K562 (cell line): ENCODE data around the gene CLSTN2. TPM values are rescaled to one million over a fixed set of nuclear protein-coding genes. Genes with fewer than 3 reads are reported as not detected.

Source experiments
- ATAC-seq: fragments of 200-7000 bp; cut with Tn5 transposase; 3 replicates; pipeline ENCODE4 v1.9.1; 2020; ENCODE audit warnings: moderate library complexity
- BruUV-seq: library from RNA; stranded (reverse); fragments of 400-500 nt; replicated peaks from 2 replicates; lab custom pipeline; 2021; lab: Mats Ljungman, UMichigan
- CTCF ChIA-PET: fragments of 300-600 bp; formaldehyde crosslinking; extraction: SDS; loops from one replicate; lab custom pipeline; 2021; ENCODE audit warnings: low intra/inter-chr PET ratio; lab: Yijun Ruan, JAX
- POLR2A ChIA-PET: fragments of 300-600, 350-650 bp; sonication (Branson Sonifier 250); formaldehyde crosslinking; extraction: SDS; loops from one replicate; lab custom pipeline; 2021; ENCODE audit warnings: antibody characterized with exemption, inconsistent platforms; lab: Yijun Ruan, JAX
- DNase-seq, 4 experiments: peaks; one replicate each; pipeline versions ENCODE4 v3.0.0 to v3.0.0-alpha.2; 2011 to 2018; ENCODE audit warnings: low spot score in 3 of 4, mixed read lengths in 3 of 4; ENCODE audit errors: extremely low read depth in 1 of 4
- FAIRE-seq: peaks from 2 replicates; lab custom pipeline; 2011; peaks lifted over from hg19 to GRCh38; lab: Jason Lieb, UNC
- H2AFZ ChIP-seq: 2 replicates; pipeline ENCODE4 v1.6.0; 2011; ENCODE audit warnings: low read depth, low read length, control low read depth, inconsistent platforms
- H3K27ac ChIP-seq: fragments of 200-600 bp; 3 replicates; pipeline ENCODE4 v1.8.0; 2011; ENCODE audit warnings: low read depth, mild to moderate bottlenecking, control low read depth, inconsistent platforms, low read length, moderate library complexity, mixed read lengths; ENCODE audit errors: extremely low read depth
- H3K27me3 ChIP-seq, 2 experiments: fragments of 300-600 bp in 1 of 2; 2 replicates in 1 of 2; 3 replicates in 1 of 2; pipeline versions ENCODE4 v1.6.0 to v1.8.0; 2011; ENCODE audit warnings: inconsistent platforms in 2 of 2, low read length in 2 of 2, mild to moderate bottlenecking in 1 of 2, mixed read lengths in 1 of 2, moderate library complexity in 1 of 2; ENCODE audit not compliant: control insufficient read depth in 2 of 2, insufficient read depth in 2 of 2
- H3K36me3 ChIP-seq: fragments of 300-600 bp; 3 replicates; pipeline ENCODE4 v1.8.0; 2011; ENCODE audit warnings: mild to moderate bottlenecking, low read length, inconsistent platforms; ENCODE audit not compliant: control insufficient read depth, insufficient read depth
- H3K4me1 ChIP-seq, 2 experiments: fragments of 200-600 bp in 1 of 2; replicated peaks in 1 of 2; 2 replicates in 1 of 2; 3 replicates in 1 of 2; pipeline versions ENCODE4 v1.5.1 to v1.8.0; 2011; ENCODE audit warnings: inconsistent platforms in 2 of 2, low read length in 2 of 2, mild to moderate bottlenecking in 1 of 2, mixed read lengths in 1 of 2, moderate library complexity in 1 of 2; ENCODE audit not compliant: control insufficient read depth in 2 of 2, insufficient read depth in 2 of 2
- H3K4me2 ChIP-seq: 2 replicates; pipeline ENCODE4 v1.6.1; 2011; ENCODE audit warnings: low read length, control low read depth, inconsistent platforms, mixed read lengths; ENCODE audit not compliant: insufficient read depth
- H3K4me3 ChIP-seq: fragments of 200-600 bp; sonication (generic), shearing (Covaris generic); 2 replicates; pipeline ENCODE4 v1.5.1; 2016; ENCODE audit warnings: control low read depth, inconsistent platforms
- H3K79me2 ChIP-seq: fragments of 200-600 bp; 3 replicates; pipeline ENCODE4 v1.8.0; 2011; ENCODE audit warnings: low read length, inconsistent platforms; ENCODE audit not compliant: control insufficient read depth, insufficient read depth
- H3K9ac ChIP-seq, 2 experiments: 2 replicates each; pipeline versions ENCODE4 v1.6.0 to v1.6.1; 2011; ENCODE audit warnings: low read depth in 2 of 2, low read length in 2 of 2, control low read depth in 1 of 2, inconsistent platforms in 1 of 2, mild to moderate bottlenecking in 1 of 2, mixed read lengths in 1 of 2; ENCODE audit not compliant: insufficient read depth in 1 of 2
- H3K9me1 ChIP-seq: one replicate; pipeline ENCODE4 v1.6.0; 2011; ENCODE audit warnings: inconsistent platforms, mild to moderate bottlenecking, low read length, moderate library complexity; ENCODE audit not compliant: control insufficient read depth, insufficient read depth
- H3K9me3 ChIP-seq: replicated peaks from 2 replicates; pipeline ENCODE4 v1.5.1; 2011; ENCODE audit warnings: low read depth, low read length, inconsistent platforms; ENCODE audit not compliant: control insufficient read depth, insufficient read depth
- H4K20me1 ChIP-seq: replicated peaks from 2 replicates; pipeline ENCODE4 v1.6.1; 2011; ENCODE audit warnings: low read length, inconsistent platforms, mixed read lengths; ENCODE audit not compliant: control insufficient read depth, insufficient read depth
- ATF3 ChIP-seq, 2 experiments: fragments of 450-650 bp in 1 of 2; sonication (generic) in 1 of 2; formaldehyde crosslinking in 1 of 2; IDR thresholded peaks in 1 of 2; conservative IDR thresholded peaks in 1 of 2; 2 replicates each; pipeline versions ENCODE4 v1.6.1 to v1.8.1; 2016 to 2023; ENCODE audit warnings: mild to moderate bottlenecking in 2 of 2, moderate library complexity in 2 of 2, inconsistent platforms in 1 of 2, missing genetic modification reagents in 1 of 2
- ATF6 ChIP-seq: sonication (generic); formaldehyde crosslinking; IDR thresholded peaks from 2 replicates; pipeline ENCODE4 v1.4.0; 2020; ENCODE audit warnings: mild to moderate bottlenecking, missing genetic modification reagents
- ETV6 ChIP-seq, 3 experiments: fragments of 150-350 bp in 1 of 3; sonication (generic) in 1 of 3; formaldehyde crosslinking in 1 of 3; IDR thresholded peaks; 2 replicates each; pipeline versions ENCODE4 v1.6.1 to v1.8.0; 2014 to 2022; ENCODE audit warnings: borderline replicate concordance in 2 of 3, low read depth in 2 of 3, antibody characterized with exemption in 1 of 3, low read length in 1 of 3, mild to moderate bottlenecking in 1 of 3, missing genetic modification reagents in 1 of 3
- FOSL1 ChIP-seq: fragments of 200-800 bp; sonication (Bioruptor generic); conservative IDR thresholded peaks from 2 replicates; pipeline ENCODE4 v1.6.1; 2016; ENCODE audit warnings: missing genetic modification characterization, missing compliant biosample characterization
- HBP1 ChIP-seq: fragments of 450-650 bp; formaldehyde crosslinking; IDR thresholded peaks from 2 replicates; pipeline ENCODE4 v1.4.0; 2022; ENCODE audit warnings: missing genetic modification characterization
- HDAC8 ChIP-seq: fragments of 450-650 bp; IDR thresholded peaks from 2 replicates; pipeline ENCODE4 v1.6.1; 2016; ENCODE audit warnings: mild to moderate bottlenecking, missing genetic modification characterization, moderate library complexity, missing compliant biosample characterization
- PML ChIP-seq: IDR thresholded peaks from 2 replicates; pipeline ENCODE4 v1.6.1; 2012; ENCODE audit warnings: low read length, inconsistent platforms
- POLR2AphosphoS5 ChIP-seq: IDR thresholded peaks from 2 replicates; pipeline ENCODE4 v1.6.1; 2011; ENCODE audit warnings: mild to moderate bottlenecking, low read depth, low read length, moderate library complexity; ENCODE audit not compliant: control insufficient read depth, insufficient read depth
- SIX5 ChIP-seq, 2 experiments: IDR thresholded peaks; 2 replicates each; pipeline ENCODE4 v1.6.1; 2011; ENCODE audit warnings: low read length in 2 of 2, borderline replicate concordance in 1 of 2, low read depth in 1 of 2, mild to moderate bottlenecking in 1 of 2, moderate library complexity in 1 of 2; ENCODE audit not compliant: insufficient read depth in 1 of 2
- STAT5A ChIP-seq: IDR thresholded peaks from 2 replicates; pipeline ENCODE4 v1.6.1; 2012; ENCODE audit warnings: low read length, inconsistent platforms, borderline replicate concordance
- ZKSCAN3 ChIP-seq: fragments of 250-450 bp; sonication (Bioruptor Pico); IDR thresholded peaks from 2 replicates; pipeline ENCODE4 v1.4.0; 2020
- WGBS: fragments of 100-300 bp; shearing (Covaris generic); methylation state at CpG from one replicate; pipeline ENCODE4 v1.1.6; 2016; ENCODE audit warnings: low coverage, mixed read lengths; ENCODE audit not compliant: insufficient coverage; ENCODE audit errors: missing lambda C conversion rate; 5-methylcytosine and 5-hydroxymethylcytosine counted together
- in situ Hi-C: fragments of 300-500 bp; cut with MboI; formaldehyde crosslinking; loops from 4 replicates; pipeline ENCODE4 v1.15.0; 2018; ENCODE audit warnings: inconsistent platforms, mixed read lengths
- intact Hi-C: fragments of 100-400 bp; cut with micrococcal nuclease; formaldehyde crosslinking; loops from 2 replicates; pipeline ENCODE4 v1.14.2; 2022
- polyA plus RNA-seq, 8 experiments: library from polyadenylated mRNA; depleted of rRNA in 4 of 8; stranded (reverse) in 5 of 8; unstranded in 3 of 8; fragments of >200 nt; fragmentation: Nextera tagmentation in 2 of 8; fragmentation: Illumina TruSeq in 1 of 8; extraction: Ambion mirVana in 2 of 8; extraction: Trizol in 1 of 8; gene quantifications; 2 replicates each; pipeline versions ENCODE4 v1.2.1 to v1.2.3, GENCODE V29; 2011 to 2014; ENCODE audit warnings: inconsistent platforms in 1 of 8, missing spikeins in 1 of 8
- total RNA-seq, 7 experiments: library from RNA; depleted of rRNA in 6 of 7; stranded (reverse); fragments of >200 nt in 6 of 7; fragmentation: Illumina TruSeq in 2 of 7; extraction: Trizol in 2 of 7; gene quantifications; 2 replicates each; pipeline versions ENCODE4 v1.2.1 to v1.2.3, GENCODE V29; 2011 to 2021; ENCODE audit warnings: low replicate concordance in 1 of 7
- TF ChIP-seq, protein P1 (sequence below): fragments of 450-650 bp; formaldehyde crosslinking; IDR thresholded peaks from 2 replicates; pipeline ENCODE4 v1.4.0; 2020; ENCODE audit warnings: mild to moderate bottlenecking, moderate library complexity

CLSTN2 gene
- total and polyA plus RNA-seq, 9 of the 15 experiments (the other 6 are each of a cell fraction or from before 2014, with no cell fraction given) = 0.02 to 0.04 (median 0.04) TPM; not detected in 6

DNA sequence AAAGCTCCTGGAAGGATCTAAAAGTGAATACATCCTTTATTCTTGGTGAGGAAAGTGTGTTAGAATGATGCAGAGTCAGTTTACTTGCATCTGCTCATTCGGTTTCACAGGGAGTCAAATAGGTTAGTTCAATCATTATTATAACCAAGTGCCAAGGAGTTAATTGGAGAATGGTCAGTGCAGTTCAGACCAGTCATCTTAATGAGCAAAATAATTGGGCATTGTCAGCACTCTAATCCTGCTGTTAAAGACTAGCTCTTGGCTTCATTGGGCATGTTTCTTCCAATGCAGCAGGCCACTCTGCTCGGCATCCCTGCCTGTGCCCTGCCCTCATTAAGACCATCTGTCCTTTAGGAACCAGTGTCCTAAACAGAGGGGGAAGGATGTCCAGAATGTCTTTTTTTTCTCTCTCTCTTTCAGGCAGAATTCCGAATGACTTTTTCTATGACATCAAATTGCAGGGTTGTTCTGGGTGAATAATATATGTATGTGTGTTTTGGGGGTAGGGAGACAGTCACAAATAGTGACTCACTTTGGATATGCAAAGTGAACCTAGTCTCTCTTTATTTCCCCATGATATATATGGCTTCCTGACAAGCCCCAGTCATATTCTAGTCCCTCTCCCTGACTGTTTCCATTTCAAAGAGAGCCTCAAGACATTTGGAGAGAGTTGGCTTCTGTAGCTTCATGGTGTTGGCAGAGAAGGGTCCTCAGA, 537.5 kb downstream of the CLSTN2 start:
- WGBS = 0% methylated on average over 3 of the region's 3 CpGs
- Histone ChIP-seq H3K36me3 (no peaks in the 10 kb centered on the region), H3K4me1 (no peaks in the 10 kb centered on the region), H3K9me3 (no peaks in the 10 kb centered on the region), H3K27ac (no peak overlapping the region), H3K4me2 (no peak overlapping the region), H3K27me3 (no peaks in the 10 kb centered on the region; a peak in 1 of 5 replicates), H3K9ac (no peak overlapping the region), H3K9me1 (no peaks in the 10 kb centered on the region), H3K79me2 (no peaks in the 10 kb centered on the region), H4K20me1 (no peaks in the 10 kb centered on the region), H2AFZ (no peak overlapping the region), H3K4me3 (no peak overlapping the region)
- in situ Hi-C loops (no loop called here), intact Hi-C loops (no loop called here)
- FAIRE-seq (no peak), ATAC-seq (no peak), DNase-seq (no peak)
- no TSS peak for BruUV-seq
- CTCF ChIA-PET = no interaction called here
- POLR2A ChIA-PET = no interaction called here
- no peak for TF ChIP-seq HBP1 (CRISPR knock-in tag)
- TF ChIP-seq FOSL1 (tag) = no peak
- no peak for TF ChIP-seq ATF6 (CRISPR knock-in tag)
- TF ChIP-seq HDAC8 = no peak
- TF ChIP-seq ZKSCAN3 (CRISPR knock-in tag) = no peak
- TF ChIP-seq, protein P1, sequence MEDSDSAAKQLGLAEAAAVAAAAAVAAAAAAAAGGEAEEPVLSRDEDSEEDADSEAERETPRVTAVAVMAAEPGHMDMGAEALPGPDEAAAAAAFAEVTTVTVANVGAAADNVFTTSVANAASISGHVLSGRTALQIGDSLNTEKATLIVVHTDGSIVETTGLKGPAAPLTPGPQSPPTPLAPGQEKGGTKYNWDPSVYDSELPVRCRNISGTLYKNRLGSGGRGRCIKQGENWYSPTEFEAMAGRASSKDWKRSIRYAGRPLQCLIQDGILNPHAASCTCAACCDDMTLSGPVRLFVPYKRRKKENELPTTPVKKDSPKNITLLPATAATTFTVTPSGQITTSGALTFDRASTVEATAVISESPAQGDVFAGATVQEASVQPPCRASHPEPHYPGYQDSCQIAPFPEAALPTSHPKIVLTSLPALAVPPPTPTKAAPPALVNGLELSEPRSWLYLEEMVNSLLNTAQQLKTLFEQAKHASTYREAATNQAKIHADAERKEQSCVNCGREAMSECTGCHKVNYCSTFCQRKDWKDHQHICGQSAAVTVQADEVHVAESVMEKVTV (CRISPR knock-in tag) = no peak
- no peak for TF ChIP-seq POLR2AphosphoS5
- no peak for TF ChIP-seq ATF3 (IDR thresholded peaks at IDR 0.05)
- no peak for TF ChIP-seq ATF3 (CRISPR knock-in tag; conservative IDR thresholded peaks at IDR 0.05)
- no peak for TF ChIP-seq PML
- TF ChIP-seq SIX5 (IDR thresholded peaks at IDR 0.05; ENCODE audit: borderline replicate concordance in 1 of 2, insufficient read depth in 1 of 2, low read depth in 1 of 2, low read length in 2 of 2) = no peak
- TF ChIP-seq ETV6 (IDR thresholded peaks at IDR 0.05; ENCODE audit: borderline replicate concordance in 1 of 2, low read depth in 2 of 2, low read length in 1 of 2) = no peak
- no peak for TF ChIP-seq ETV6 (CRISPR knock-in tag; IDR thresholded peaks at IDR 0.05; ENCODE audit: borderline replicate concordance)
- no peak for TF ChIP-seq STAT5A
